Glutamatergic neuron (in vitro differentiated cells): Measurements from ENCODE around the gene DPRX. TPM values are rescaled to one million over a fixed set of nuclear protein-coding genes. Genes with fewer than 3 reads are reported as not detected.

Experiments used
- DNase-seq: peaks from one replicate; pipeline ENCODE4 v3.0.0; 2022
- H3K27ac Mint-ChIP-seq: one replicate; pipeline ENCODE4 v1.8.0; 2020; ENCODE audit warnings: mild to moderate bottlenecking, mixed read lengths, inconsistent platforms; ENCODE audit not compliant: unreplicated experiment
- H3K27me3 Mint-ChIP-seq: one replicate; pipeline ENCODE4 v1.8.0; 2020; ENCODE audit warnings: mild to moderate bottlenecking, moderate library complexity, mixed read lengths, inconsistent platforms; ENCODE audit not compliant: unreplicated experiment
- H3K36me3 Mint-ChIP-seq: one replicate; pipeline ENCODE4 v1.8.0; 2020; ENCODE audit warnings: mild to moderate bottlenecking, mixed read lengths, inconsistent platforms; ENCODE audit not compliant: unreplicated experiment
- H3K4me1 Mint-ChIP-seq: one replicate; pipeline ENCODE4 v1.8.0; 2020; ENCODE audit warnings: mild to moderate bottlenecking, low read depth, mixed read lengths, inconsistent platforms; ENCODE audit not compliant: unreplicated experiment
- H3K4me3 Mint-ChIP-seq: one replicate; pipeline ENCODE4 v1.8.0; 2020; ENCODE audit warnings: mild to moderate bottlenecking, mixed read lengths, inconsistent platforms; ENCODE audit not compliant: unreplicated experiment
- H3K9me3 Mint-ChIP-seq: one replicate; pipeline ENCODE4 v1.8.0; 2020; ENCODE audit warnings: mild to moderate bottlenecking, moderate library complexity, mixed read lengths, inconsistent platforms; ENCODE audit not compliant: unreplicated experiment
- total RNA-seq: library from RNA; stranded (reverse); fragmentation: NEBNext Ultra II Directional; extraction: Animal tissue kit (Norgen Biotek cat#: 25700); gene quantifications from one replicate; pipeline ENCODE4 v1.2.1, GENCODE V29; 2021; ENCODE audit not compliant: unreplicated experiment
- TF ChIP-seq, protein P1 (sequence below): fragments of 200-600 bp; sonication (generic); IDR thresholded peaks from one replicate; pipeline ENCODE4 v1.5.0; 2021; ENCODE audit not compliant: partially characterized antibody, unreplicated experiment

The DPRX gene
- total RNA-seq, 1 donor from 2014 or later = not detected

DNA sequence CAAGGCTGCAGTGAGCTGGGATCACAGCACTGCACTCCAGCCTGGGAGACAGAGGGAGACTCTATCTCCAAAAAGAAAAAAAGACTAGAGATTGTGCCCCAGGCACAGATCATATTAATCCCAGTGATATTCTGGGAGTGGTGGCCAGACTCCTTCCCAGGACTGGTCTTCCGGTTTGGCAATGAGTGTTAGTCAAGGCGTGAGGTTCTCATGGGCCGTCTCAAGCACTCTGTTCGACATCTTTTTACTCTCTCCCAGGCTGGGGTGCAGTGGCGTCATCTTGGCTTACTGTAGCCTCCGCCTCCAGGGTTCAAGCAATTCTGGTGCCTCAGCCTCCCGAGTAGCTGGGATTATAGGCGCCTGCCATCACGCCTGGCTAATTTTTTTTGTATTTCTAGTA lies 5.3 kb upstream of the DPRX start:
- Mint-ChIP-seq H3K4me3 (no peak overlapping the region), H3K27me3 (peaks cover 2% of the 10 kb centered on the region), H3K36me3 (no peaks in the 10 kb centered on the region), H3K4me1 (no peaks in the 10 kb centered on the region), H3K9me3 (no peaks in the 10 kb centered on the region), H3K27ac (no peak overlapping the region)
- TF ChIP-seq, protein P1, sequence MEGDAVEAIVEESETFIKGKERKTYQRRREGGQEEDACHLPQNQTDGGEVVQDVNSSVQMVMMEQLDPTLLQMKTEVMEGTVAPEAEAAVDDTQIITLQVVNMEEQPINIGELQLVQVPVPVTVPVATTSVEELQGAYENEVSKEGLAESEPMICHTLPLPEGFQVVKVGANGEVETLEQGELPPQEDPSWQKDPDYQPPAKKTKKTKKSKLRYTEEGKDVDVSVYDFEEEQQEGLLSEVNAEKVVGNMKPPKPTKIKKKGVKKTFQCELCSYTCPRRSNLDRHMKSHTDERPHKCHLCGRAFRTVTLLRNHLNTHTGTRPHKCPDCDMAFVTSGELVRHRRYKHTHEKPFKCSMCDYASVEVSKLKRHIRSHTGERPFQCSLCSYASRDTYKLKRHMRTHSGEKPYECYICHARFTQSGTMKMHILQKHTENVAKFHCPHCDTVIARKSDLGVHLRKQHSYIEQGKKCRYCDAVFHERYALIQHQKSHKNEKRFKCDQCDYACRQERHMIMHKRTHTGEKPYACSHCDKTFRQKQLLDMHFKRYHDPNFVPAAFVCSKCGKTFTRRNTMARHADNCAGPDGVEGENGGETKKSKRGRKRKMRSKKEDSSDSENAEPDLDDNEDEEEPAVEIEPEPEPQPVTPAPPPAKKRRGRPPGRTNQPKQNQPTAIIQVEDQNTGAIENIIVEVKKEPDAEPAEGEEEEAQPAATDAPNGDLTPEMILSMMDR = no peak
- DNase-seq = no peak

DNA sequence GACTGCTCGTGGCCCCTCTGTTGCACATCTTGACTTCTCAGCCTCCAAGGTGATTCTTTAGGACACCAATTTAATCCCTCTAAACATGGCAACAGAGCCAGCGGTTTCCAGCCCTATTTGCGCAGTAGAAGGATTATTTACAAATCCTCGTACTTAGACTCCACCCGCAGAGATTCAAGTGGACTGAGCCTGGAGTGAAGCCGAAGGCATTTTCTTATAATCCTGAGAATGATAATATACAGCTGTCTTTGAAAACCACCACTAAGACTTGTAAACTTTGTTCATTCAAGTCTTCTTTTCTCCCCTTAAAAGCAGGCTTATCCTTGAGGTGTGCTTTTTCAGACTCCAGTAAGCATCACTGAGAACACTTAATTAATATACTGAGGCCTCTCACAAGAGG lies 4.8 kb upstream of the DPRX start:
- TF ChIP-seq, protein P1 = no peak
- H3K36me3 Mint-ChIP-seq = no peaks in the 10 kb centered on the region
- H3K9me3 Mint-ChIP-seq = no peaks in the 10 kb centered on the region
- H3K27ac Mint-ChIP-seq = no peak overlapping the region
- H3K4me1 Mint-ChIP-seq = no peaks in the 10 kb centered on the region
- no peak for DNase-seq
- H3K27me3 Mint-ChIP-seq = peaks cover 2% of the 10 kb centered on the region
- H3K4me3 Mint-ChIP-seq = no peak overlapping the region

DNA sequence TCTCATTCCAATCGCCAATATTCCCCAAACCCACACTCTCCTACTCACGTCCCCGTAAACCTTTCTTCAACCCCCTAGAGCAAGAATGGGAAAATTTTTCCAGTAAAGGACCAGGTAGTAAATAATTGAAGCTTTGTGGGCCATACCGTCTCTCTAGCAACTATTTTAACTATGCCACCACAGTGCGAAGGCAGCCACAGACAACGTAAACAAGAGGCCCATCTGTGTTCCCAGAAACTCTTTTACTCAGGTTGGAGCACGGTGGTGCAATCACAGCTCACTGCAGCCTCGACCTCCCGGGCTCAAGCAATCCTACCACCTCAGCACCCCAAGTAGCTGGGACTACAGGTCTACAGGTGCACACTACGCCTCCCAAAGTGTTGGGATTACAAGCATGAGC lies 3.0 kb downstream of the DPRX start:
- TF ChIP-seq, protein P1 = no peak
- Mint-ChIP-seq H3K27me3 (peaks cover 4% of the 10 kb centered on the region), H3K9me3 (no peaks in the 10 kb centered on the region), H3K4me3 (no peak overlapping the region), H3K27ac (no peak overlapping the region), H3K4me1 (no peaks in the 10 kb centered on the region), H3K36me3 (no peaks in the 10 kb centered on the region)
- DNase-seq = no peak

DNA sequence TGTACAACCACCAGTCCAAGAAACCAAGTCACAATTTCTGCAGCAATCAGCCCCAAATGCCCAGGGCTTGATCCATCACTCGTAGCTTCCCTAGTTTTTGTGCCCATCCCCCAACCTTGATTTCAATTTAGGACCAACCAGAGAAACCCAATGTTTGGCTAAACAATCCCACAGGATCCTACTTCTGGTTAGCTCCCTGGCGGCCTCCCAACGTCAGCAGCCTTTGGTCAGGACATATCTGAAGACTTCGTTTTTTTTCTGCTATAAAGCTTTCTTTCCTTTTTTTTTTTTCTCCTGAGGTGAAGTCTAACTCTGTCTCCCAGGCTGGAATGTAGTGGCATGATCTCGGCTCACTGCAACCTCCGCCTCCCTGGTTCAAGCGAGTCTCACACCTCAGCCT lies 7.7 kb downstream of the DPRX start:
- Mint-ChIP-seq H3K9me3 (no peaks in the 10 kb centered on the region), H3K36me3 (no peaks in the 10 kb centered on the region)
- TF ChIP-seq, protein P1 = no peak

DNA sequence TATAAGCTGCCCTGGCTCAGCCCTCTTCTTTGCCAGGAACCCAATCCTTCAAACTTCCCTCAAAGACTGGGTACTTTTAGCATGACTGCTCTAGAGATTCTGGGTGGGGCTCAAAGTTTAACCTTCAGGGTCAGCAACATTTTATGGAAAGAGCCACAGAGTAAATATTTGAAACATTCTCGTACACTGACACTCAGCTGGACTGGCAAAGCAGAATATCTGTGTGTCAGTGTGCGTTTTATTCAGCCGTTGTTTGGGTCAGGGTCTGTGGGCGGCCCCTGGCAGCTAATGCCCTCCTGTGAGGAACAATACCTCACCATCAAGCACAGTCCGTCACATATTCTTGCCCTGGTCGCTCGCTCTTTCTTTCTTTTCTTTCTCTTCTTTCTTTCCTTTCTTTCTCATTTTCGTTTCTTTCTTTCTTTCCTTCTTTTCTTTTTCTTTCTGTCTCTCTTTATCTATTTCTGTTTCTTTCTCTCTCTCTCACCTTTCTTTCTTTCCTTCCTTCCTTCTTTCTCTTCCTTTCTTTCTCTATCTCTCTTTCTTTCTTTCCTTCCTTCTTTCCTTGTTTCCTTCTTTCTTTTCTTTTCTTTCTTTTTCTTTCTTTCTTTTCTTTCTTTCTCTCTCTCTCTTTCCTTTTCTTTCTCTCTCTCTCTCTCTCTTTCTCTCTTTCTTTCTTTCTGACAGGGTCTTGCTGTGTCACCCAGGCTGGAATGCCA lies 10.7 kb downstream of the DPRX start:
- Mint-ChIP-seq H3K27me3 (peaks cover 2% of the 10 kb centered on the region), H3K4me1 (no peaks in the 10 kb centered on the region), H3K27ac (no peak overlapping the region), H3K9me3 (peaks cover 1% of the 10 kb centered on the region), H3K4me3 (no peak overlapping the region), H3K36me3 (no peaks in the 10 kb centered on the region)
- DNase-seq = no peak
- TF ChIP-seq, protein P1 = no peak

More for the DNA sequence above, 7.7 kb downstream of the DPRX start:
- Mint-ChIP-seq H3K27me3 (peaks cover 6% of the 10 kb centered on the region), H3K4me3 (no peak overlapping the region), H3K4me1 (no peaks in the 10 kb centered on the region), H3K27ac (no peak overlapping the region)
- DNase-seq = no peak
